ENCODE results near the gene IFT74.
A peak's percentile ranks its signal among the peaks of the same experiment; 100 is the strongest.

IFT74 gene

DNA sequence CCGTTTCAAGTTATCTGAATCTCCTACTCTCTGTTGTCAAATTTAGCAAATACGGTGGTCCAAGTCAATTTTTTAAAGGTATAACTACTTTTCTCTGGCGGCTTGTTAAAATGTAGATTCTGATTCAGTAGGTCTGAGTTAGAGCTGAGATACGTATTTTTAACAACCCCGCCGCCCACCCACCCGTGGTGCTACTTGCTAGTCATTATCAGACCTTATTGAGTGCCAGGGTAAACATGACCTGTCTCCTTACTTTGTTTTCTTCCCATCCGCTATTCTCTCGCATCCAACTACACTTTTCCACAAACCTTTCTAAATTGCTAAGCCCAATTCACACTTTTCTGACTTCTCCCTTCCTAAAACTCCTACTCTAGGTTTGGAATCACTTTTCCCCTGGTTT lies 8.5 kb upstream of the IFT74 start:
- Histone ChIP-seq H3K36me3 (ENCODE audit: control insufficient read depth, insufficient read depth, low read length) (no peaks in the 10 kb centered on the region), H3K27ac (ENCODE audit: low read depth, low read length) (peak overlapping the region; percentile 97), H3K4me1 (ENCODE audit: control insufficient read depth, insufficient read depth, low read length) (peaks cover 4% of the 10 kb centered on the region), H3K9ac (ENCODE audit: low read length) (no peak overlapping the region), H3K4me3 (ENCODE audit: low read length) (peak overlapping the region; percentile 95), H3K27me3 (ENCODE audit: control insufficient read depth, insufficient read depth, low read length) (no peaks in the 10 kb centered on the region)

DNA sequence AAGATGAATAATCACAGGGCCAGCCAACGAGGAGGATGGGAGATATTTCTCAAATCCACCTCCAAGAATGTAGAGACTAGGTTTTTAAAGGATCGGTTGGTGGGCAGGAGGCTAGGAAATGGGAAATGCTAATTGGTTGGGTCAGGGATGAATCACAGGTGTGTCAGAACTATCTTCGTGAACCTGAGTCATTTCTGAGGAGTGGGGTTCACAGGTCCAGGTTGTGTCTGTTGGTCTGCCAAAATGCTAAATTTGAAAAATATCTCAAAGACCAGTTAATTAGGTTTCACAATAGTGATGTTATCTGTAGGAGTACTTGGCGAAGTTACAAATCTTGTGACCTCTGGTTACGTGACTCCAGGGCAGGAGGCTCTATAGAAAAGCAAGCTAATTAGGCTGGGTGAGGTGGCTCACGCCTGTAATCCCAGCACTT lies 6.6 kb upstream of the IFT74 start:
- Histone ChIP-seq H3K27me3 (ENCODE audit: control insufficient read depth, insufficient read depth, low read length) (no peaks in the 10 kb centered on the region), H3K4me3 (ENCODE audit: low read length) (no peak overlapping the region), H3K36me3 (ENCODE audit: control insufficient read depth, insufficient read depth, low read length) (no peaks in the 10 kb centered on the region), H3K4me1 (ENCODE audit: control insufficient read depth, insufficient read depth, low read length) (peaks cover 4% of the 10 kb centered on the region), H3K27ac (ENCODE audit: low read depth, low read length) (no peak overlapping the region), H3K9ac (ENCODE audit: low read length) (no peak overlapping the region)

DNA sequence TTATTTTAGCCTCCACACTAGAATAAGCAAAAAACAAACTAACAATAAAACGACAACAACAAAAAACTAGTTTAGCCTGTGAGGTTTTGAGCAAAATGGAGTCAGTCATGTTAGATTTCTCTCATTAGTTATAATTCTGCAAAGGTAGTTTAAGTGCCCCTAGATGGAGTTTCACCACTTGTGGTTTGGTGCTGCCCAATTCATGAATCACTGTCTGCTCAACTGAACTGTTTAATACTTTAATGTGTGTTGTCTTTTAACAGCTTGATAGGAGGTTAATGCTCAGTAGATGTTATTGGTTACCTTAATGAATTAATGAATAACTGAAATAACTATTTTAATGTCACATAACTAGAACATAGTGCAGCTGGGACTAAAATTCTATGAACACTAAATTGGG lies 5.7 kb upstream of the IFT74 start:
- H3K4me1 ChIP-seq (ENCODE audit: control insufficient read depth, insufficient read depth, low read length), result peaks cover 2% of the 10 kb centered on the region
- H3K9ac ChIP-seq (ENCODE audit: low read length), result no peak overlapping the region
- H3K36me3 ChIP-seq (ENCODE audit: control insufficient read depth, insufficient read depth, low read length), result no peaks in the 10 kb centered on the region
- no peaks in the 10 kb centered on the region for H3K27me3 ChIP-seq (ENCODE audit: control insufficient read depth, insufficient read depth, low read length)
- H3K27ac ChIP-seq (ENCODE audit: low read depth, low read length), result no peak overlapping the region
- no peak overlapping the region for H3K4me3 ChIP-seq (ENCODE audit: low read length)

DNA sequence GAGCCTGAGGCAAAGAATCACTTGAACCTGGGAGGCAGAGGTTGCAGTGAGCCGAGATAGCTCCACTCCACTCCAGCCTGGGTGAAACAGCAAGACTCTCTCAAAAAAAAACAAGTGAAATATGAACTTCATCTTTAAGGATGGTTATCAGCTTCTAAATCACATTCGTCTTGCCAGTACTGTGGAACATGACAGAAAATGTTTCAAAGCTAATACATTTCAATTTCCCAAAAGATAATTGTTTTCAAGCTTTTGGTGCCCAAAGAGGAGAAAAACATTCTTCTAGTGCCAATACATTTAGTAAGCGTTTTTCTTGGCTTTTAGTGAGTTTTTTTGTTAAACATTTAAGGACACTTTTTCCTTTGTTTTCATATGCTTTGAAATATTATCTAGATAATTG lies 4.4 kb upstream of the IFT74 start:
- H3K4me1 ChIP-seq (ENCODE audit: control insufficient read depth, insufficient read depth, low read length), result no peaks in the 10 kb centered on the region
- no peak overlapping the region for H3K27ac ChIP-seq (ENCODE audit: low read depth, low read length)
- no peak overlapping the region for H3K9ac ChIP-seq (ENCODE audit: low read length)
- H3K36me3 ChIP-seq (ENCODE audit: control insufficient read depth, insufficient read depth, low read length), result no peaks in the 10 kb centered on the region
- no peaks in the 10 kb centered on the region for H3K27me3 ChIP-seq (ENCODE audit: control insufficient read depth, insufficient read depth, low read length)
- no peak overlapping the region for H3K4me3 ChIP-seq (ENCODE audit: low read length)

DNA sequence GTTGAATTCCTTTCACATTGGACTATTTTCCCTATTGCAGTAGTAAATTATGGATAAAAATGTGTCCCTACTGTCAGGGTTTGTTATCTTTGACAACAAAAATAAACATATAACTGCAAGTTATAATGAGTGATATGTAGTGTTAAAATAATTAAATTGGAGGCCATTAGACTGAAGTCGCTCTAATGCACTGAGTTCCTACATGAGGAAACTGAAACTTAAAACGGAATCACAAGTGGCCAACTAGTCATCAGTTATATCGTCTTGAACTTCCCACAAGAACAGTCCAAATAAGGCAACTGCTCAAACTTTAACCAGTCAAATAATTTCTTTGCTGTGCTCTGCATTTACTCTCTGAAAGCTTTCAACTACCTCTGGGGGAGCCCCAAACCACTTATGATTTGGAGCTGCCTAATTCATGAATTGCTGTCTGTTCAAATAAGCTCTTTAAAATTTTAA lies 2.1 kb upstream of the IFT74 start:
- Histone ChIP-seq H3K9ac (ENCODE audit: low read length) (no peak overlapping the region), H3K27me3 (ENCODE audit: control insufficient read depth, insufficient read depth, low read length) (no peaks in the 10 kb centered on the region), H3K4me1 (ENCODE audit: control insufficient read depth, insufficient read depth, low read length) (no peaks in the 10 kb centered on the region), H3K36me3 (ENCODE audit: control insufficient read depth, insufficient read depth, low read length) (no peaks in the 10 kb centered on the region), H3K4me3 (ENCODE audit: low read length) (no peak overlapping the region), H3K27ac (ENCODE audit: low read depth, low read length) (no peak overlapping the region)

DNA sequence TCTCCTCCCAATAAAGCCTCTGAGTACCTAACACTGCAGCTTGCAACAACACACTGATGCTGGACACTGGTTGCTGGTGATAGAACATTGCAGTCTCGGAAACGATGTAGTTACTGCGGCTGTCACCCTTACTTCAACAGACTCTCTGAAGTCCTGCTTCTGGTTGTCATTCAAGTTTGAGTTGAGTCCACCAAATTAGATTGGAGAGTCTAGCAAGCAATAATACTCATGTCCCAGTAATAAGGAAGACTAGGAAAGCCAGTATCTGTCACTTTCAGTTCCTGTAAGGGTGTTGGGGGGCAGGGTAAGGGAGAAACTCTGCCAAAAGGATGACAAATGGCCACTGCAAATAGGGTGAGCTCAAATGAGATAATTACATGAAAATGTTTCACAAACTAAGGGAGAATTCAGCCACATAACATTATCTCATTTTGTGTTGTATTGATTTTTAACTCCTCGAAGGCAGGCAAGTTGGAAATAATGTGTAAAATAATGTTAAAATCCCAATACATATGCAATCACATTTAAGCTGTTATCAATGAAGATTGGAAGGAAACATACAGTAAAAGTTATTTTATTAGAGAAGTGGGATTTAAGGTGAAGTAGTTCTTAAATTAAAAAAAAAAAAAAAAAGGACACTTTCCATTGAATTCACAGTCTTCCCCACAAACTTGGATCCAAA lies 849 bp upstream of the IFT74 start:
- H3K9ac ChIP-seq (ENCODE audit: low read length), result no peak overlapping the region
- H3K4me1 ChIP-seq (ENCODE audit: control insufficient read depth, insufficient read depth, low read length), result no peaks in the 10 kb centered on the region
- peak overlapping the region; percentile 72 for H3K4me3 ChIP-seq (ENCODE audit: low read length)
- H3K27ac ChIP-seq (ENCODE audit: low read depth, low read length), result peak overlapping the region; percentile 84
- no peaks in the 10 kb centered on the region for H3K36me3 ChIP-seq (ENCODE audit: control insufficient read depth, insufficient read depth, low read length)
- H3K27me3 ChIP-seq (ENCODE audit: control insufficient read depth, insufficient read depth, low read length), result no peaks in the 10 kb centered on the region

DNA sequence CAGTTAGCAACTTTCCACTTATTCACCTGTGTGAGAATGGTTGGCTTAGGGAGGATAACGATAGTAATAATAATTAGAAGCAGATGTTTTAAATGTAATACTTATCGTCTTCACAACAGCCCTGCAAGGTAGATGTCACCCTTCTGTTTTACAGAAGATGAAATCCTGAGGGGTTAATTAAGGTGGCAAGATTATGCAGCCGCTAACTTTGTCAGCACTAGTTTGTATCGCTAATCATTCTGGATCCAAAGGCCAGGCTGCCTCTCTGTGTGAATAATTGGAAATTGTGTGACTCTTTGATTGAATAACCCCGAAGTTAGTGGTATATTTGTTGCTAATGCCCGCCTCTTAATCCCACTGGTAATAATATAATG lies 635 bp downstream of the IFT74 start:
- Histone ChIP-seq H3K9ac (ENCODE audit: low read length) (peak overlapping the region; percentile 63), H3K27ac (ENCODE audit: low read depth, low read length) (peak overlapping the region; percentile 84), H3K36me3 (ENCODE audit: control insufficient read depth, insufficient read depth, low read length) (no peaks in the 10 kb centered on the region), H3K4me3 (ENCODE audit: low read length) (peak overlapping the region; percentile 72), H3K27me3 (ENCODE audit: control insufficient read depth, insufficient read depth, low read length) (no peaks in the 10 kb centered on the region), H3K4me1 (ENCODE audit: control insufficient read depth, insufficient read depth, low read length) (no peaks in the 10 kb centered on the region)

DNA sequence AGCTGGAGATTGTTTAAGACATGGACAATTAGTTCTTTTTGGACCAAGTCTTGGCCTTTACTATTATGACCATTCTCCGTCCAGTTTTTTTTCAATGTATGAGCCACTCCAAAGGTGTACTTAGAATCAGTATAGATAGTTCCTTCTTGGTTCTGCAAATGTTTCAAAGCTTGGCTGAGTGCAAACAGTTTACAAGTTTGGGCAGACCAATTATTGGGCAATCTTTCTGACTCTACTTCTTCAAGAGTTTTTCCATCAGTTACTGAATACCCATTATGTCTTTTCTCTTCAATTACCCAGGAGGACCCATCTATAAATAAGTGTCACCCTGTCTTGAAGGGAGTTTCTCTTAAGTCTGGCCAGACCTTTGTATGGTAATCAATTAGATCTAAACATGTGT lies 15.5 kb downstream of the IFT74 start:
- no peak overlapping the region for H3K4me3 ChIP-seq (ENCODE audit: low read length)
- H3K4me1 ChIP-seq (ENCODE audit: control insufficient read depth, insufficient read depth, low read length), result no peaks in the 10 kb centered on the region
- H3K27me3 ChIP-seq (ENCODE audit: control insufficient read depth, insufficient read depth, low read length), result no peaks in the 10 kb centered on the region
- no peak overlapping the region for H3K9ac ChIP-seq (ENCODE audit: low read length)
- H3K27ac ChIP-seq (ENCODE audit: low read depth, low read length), result no peak overlapping the region
- H3K36me3 ChIP-seq (ENCODE audit: control insufficient read depth, insufficient read depth, low read length), result no peaks in the 10 kb centered on the region

DNA sequence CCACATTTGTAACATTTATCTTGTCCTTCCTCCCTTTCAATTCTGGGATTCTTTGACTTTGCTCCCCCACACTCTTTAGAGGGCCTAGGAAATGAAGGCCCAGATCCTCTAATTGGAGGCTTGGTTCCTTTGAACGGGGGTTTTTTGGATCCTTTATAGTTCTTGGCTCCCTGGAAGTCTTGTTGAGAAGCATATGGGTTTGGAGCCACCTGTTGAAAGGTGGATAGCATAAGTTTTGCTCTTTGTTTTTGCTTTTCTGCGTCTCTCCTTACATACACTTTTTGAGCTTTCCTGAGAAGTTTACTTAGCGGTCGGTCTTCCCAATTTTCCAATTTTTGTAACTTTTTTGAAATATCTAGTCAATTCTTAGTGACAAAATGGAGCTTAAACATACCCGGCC lies 17.8 kb downstream of the IFT74 start:
- H3K27me3 ChIP-seq (ENCODE audit: control insufficient read depth, insufficient read depth, low read length), result no peaks in the 10 kb centered on the region
- H3K27ac ChIP-seq (ENCODE audit: low read depth, low read length), result no peak overlapping the region
- no peaks in the 10 kb centered on the region for H3K36me3 ChIP-seq (ENCODE audit: control insufficient read depth, insufficient read depth, low read length)
- no peaks in the 10 kb centered on the region for H3K4me1 ChIP-seq (ENCODE audit: control insufficient read depth, insufficient read depth, low read length)
- H3K9ac ChIP-seq (ENCODE audit: low read length), result no peak overlapping the region
- H3K4me3 ChIP-seq (ENCODE audit: low read length), result no peak overlapping the region

DNA sequence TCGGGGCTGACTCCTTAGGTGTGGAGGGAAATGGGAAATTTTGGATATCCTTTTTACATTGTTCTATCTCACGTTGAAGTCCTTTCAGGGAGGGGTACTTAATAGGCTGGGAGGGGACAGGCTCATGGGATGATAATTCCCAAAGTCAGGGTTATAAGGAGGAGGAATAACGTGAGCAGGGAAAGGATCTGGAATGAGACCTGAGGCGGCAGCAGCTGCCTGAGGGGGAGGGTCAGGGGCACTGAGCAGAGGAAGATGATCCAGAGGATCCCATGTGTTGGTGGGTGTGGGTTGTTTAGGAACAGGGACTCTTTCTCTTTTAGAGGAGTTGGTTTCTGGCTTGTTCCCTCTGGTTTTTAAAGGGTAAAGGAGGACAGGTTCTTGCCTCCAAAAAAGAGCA lies 18.7 kb downstream of the IFT74 start:
- no peak overlapping the region for H3K27ac ChIP-seq (ENCODE audit: low read depth, low read length)
- H3K4me3 ChIP-seq (ENCODE audit: low read length), result no peak overlapping the region
- no peaks in the 10 kb centered on the region for H3K4me1 ChIP-seq (ENCODE audit: control insufficient read depth, insufficient read depth, low read length)
- no peak overlapping the region for H3K9ac ChIP-seq (ENCODE audit: low read length)
- H3K27me3 ChIP-seq (ENCODE audit: control insufficient read depth, insufficient read depth, low read length), result no peaks in the 10 kb centered on the region
- no peaks in the 10 kb centered on the region for H3K36me3 ChIP-seq (ENCODE audit: control insufficient read depth, insufficient read depth, low read length)

DNA sequence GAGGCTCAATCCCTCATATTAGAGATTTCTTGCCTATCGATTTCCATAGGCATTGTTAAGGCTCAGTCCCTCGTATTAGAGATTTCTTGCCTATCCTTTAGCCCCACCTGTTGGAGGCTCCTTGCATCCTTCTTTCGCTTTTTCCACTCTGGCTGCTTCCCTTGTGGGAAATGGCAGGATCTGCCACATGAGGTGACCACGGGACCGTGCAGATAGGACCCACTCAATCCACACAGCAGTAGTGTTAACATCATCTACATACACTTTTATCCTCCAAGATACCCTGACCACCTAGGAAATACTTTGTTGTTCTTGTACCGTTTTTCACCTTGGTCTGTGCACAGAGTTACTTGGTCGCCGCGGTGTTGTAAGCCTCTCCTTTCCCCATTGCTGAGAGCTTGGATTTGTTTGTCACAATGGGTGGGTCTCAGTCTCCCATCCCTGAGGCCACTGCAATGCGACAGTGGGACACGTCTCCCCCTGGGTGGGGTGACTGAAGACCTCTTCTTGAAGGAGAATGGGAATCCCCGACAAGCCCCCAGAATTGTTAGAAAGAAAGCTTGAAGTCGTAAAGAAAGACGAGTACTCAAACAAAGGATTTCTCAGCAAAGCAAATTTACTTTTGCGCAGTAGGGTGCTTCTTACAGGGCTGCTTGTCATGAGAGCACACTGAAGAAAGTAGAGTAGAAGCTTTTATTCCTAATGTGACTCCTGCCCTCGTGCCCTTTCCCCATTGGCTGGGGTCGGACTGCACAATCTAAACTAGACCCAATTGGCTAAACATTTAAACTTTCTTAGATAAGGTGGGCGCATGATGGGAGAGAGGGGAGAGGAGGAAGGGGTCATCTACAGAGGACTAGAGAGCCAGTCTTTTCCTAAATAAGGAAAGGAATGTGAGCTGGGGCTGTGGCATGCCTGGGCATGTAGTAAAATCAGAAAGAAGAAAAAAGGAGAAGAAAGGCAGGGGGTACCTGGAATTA lies 19.8 kb downstream of the IFT74 start:
- Histone ChIP-seq H3K4me3 (ENCODE audit: low read length) (no peak overlapping the region), H3K36me3 (ENCODE audit: control insufficient read depth, insufficient read depth, low read length) (no peaks in the 10 kb centered on the region), H3K4me1 (ENCODE audit: control insufficient read depth, insufficient read depth, low read length) (no peaks in the 10 kb centered on the region), H3K27me3 (ENCODE audit: control insufficient read depth, insufficient read depth, low read length) (no peaks in the 10 kb centered on the region), H3K27ac (ENCODE audit: low read depth, low read length) (no peak overlapping the region), H3K9ac (ENCODE audit: low read length) (no peak overlapping the region)

DNA sequence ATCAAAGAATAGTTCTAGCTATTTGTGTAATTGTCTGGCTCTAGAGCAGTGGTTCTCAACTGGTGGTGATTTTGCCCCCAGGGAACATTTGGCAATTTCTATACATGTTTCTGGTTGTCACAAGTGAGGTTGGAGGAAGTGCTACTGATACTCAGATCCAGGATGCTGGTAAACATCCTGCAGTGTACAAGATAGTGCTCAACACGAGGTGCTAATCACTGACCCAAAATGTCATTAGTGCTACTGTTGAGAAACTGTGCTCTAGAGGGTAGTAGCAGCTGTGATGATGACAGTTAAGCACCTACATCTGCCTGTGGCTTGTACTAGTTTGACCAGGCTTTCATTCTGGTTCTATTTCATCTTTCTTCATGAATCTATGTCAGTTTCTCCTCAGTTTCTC lies 27.1 kb downstream of the IFT74 start:
- Histone ChIP-seq H3K27me3 (ENCODE audit: control insufficient read depth, insufficient read depth, low read length) (no peaks in the 10 kb centered on the region), H3K9ac (ENCODE audit: low read length) (no peak overlapping the region), H3K36me3 (ENCODE audit: control insufficient read depth, insufficient read depth, low read length) (peaks cover 5% of the 10 kb centered on the region), H3K4me3 (ENCODE audit: low read length) (no peak overlapping the region), H3K27ac (ENCODE audit: low read depth, low read length) (no peak overlapping the region), H3K4me1 (ENCODE audit: control insufficient read depth, insufficient read depth, low read length) (no peaks in the 10 kb centered on the region)
